ENCODE results near the gene SV2A. TPM values are rescaled to one million over a fixed set of nuclear protein-coding genes. Genes with fewer than 3 reads are reported as not detected.
"Not testable (repeated sequence)": the region's sequence is repeated elsewhere in the genome, so short reads cannot be mapped to it uniquely, and the experiment has no call there.

Gene SV2A
- polyA plus RNA-seq, 3 donors, result 7.7 to 8.3 (median 7.8) TPM

GRCh38 chr1:149899460-149900284 is 18.0 kb downstream of the SV2A start, which contains the start of gene BOLA1:
Gene BOLA1 (plus strand): TSS chr1:149899568. CDS start chr1:149900060, 492 bp downstream.
- peak; percentile 84 to 93 (median 89) for DNase-seq (ENCODE audit: extremely low read depth in 1 of 11, low read depth in 9 of 11, low spot score in 4 of 11)

- no peak for DNase-seq (ENCODE audit: extremely low read depth in 1 of 11, low read depth in 9 of 11, low spot score in 4 of 11)
These were observed 21.1 kb downstream of the SV2A start for GRCh38 chr1:149896575-149896974.

- peak in 5 of 11 donors; percentile 29 to 50 (median 43) for DNase-seq (ENCODE audit: extremely low read depth in 1 of 11, low read depth in 9 of 11, low spot score in 4 of 11)
These were observed 28.7 kb downstream of the SV2A start for GRCh38 chr1:149888999-149889289.

- peak; percentile 80 to 92 (median 87) for DNase-seq (ENCODE audit: extremely low read depth in 1 of 11, low read depth in 9 of 11, low spot score in 4 of 11)
These were observed 29.2 kb downstream of the SV2A start for GRCh38 chr1:149888247-149888998.

GRCh38 chr1:149887456-149888246 is 30.0 kb downstream of the SV2A start:
- peak; percentile 88 to 99 (median 95) for DNase-seq (ENCODE audit: extremely low read depth in 1 of 11, low read depth in 9 of 11, low spot score in 4 of 11)

- DNase-seq (ENCODE audit: extremely low read depth in 1 of 11, low read depth in 9 of 11, low spot score in 4 of 11), result not testable (repeated sequence)
These were observed 30.5 kb downstream of the SV2A start for GRCh38 chr1:149887196-149887455.

- DNase-seq (ENCODE audit: extremely low read depth in 1 of 11, low read depth in 9 of 11, low spot score in 4 of 11), result peak; percentile 95 to 99 (median 99)
These were observed 31.0 kb downstream of the SV2A start for GRCh38 chr1:149886396-149887195.

GRCh38 chr1:149886121-149886395 is 31.6 kb downstream of the SV2A start:
- DNase-seq (ENCODE audit: extremely low read depth in 1 of 11, low read depth in 9 of 11, low spot score in 4 of 11), result not testable (repeated sequence)

GRCh38 chr1:149885339-149886120 is 32.1 kb downstream of the SV2A start:
- DNase-seq (ENCODE audit: extremely low read depth in 1 of 11, low read depth in 9 of 11, low spot score in 4 of 11), result peak in 9 of 11 donors; percentile 76 to 85 (median 82)

- peak in 3 of 11 donors; percentile 23 to 46 (median 30) for DNase-seq (ENCODE audit: extremely low read depth in 1 of 11, low read depth in 9 of 11, low spot score in 4 of 11)
These were observed 33.0 kb downstream of the SV2A start for GRCh38 chr1:149884433-149885338.

- DNase-seq (ENCODE audit: extremely low read depth in 1 of 11, low read depth in 9 of 11, low spot score in 4 of 11), result no peak
These were observed 33.9 kb downstream of the SV2A start for GRCh38 chr1:149883598-149884247.

GRCh38 chr1:149881876-149882275 is 35.8 kb downstream of the SV2A start:
- DNase-seq (ENCODE audit: extremely low read depth in 1 of 11, low read depth in 9 of 11, low spot score in 4 of 11), result no peak

GRCh38 chr1:149879556-149879955 is 38.1 kb downstream of the SV2A start:
- no peak for DNase-seq (ENCODE audit: extremely low read depth in 1 of 11, low read depth in 9 of 11, low spot score in 4 of 11)

- no peak for DNase-seq (ENCODE audit: extremely low read depth in 1 of 11, low read depth in 9 of 11, low spot score in 4 of 11)
These were observed 40.3 kb downstream of the SV2A start for GRCh38 chr1:149877211-149877946.

GRCh38 chr1:149873060-149873459 is 44.6 kb downstream of the SV2A start:
- DNase-seq (ENCODE audit: extremely low read depth in 1 of 11, low read depth in 9 of 11, low spot score in 4 of 11), result not testable (repeated sequence)

GRCh38 chr1:149866887-149867286 is 50.8 kb downstream of the SV2A start:
- not testable (repeated sequence) for DNase-seq (ENCODE audit: extremely low read depth in 1 of 11, low read depth in 9 of 11, low spot score in 4 of 11)
